GM18873 (cell line): ENCODE measurements around the gene CERK.

Source experiments
- ATAC-seq: cut with Tn5 transposase; IDR thresholded peaks from one replicate; pipeline ENCODE4 v1.9.1; 2021; ENCODE audit warnings: mild to moderate bottlenecking, moderate library complexity, moderate number of reproducible peaks; ENCODE audit not compliant: unreplicated experiment, low FRiP score

CERK gene

DNA sequence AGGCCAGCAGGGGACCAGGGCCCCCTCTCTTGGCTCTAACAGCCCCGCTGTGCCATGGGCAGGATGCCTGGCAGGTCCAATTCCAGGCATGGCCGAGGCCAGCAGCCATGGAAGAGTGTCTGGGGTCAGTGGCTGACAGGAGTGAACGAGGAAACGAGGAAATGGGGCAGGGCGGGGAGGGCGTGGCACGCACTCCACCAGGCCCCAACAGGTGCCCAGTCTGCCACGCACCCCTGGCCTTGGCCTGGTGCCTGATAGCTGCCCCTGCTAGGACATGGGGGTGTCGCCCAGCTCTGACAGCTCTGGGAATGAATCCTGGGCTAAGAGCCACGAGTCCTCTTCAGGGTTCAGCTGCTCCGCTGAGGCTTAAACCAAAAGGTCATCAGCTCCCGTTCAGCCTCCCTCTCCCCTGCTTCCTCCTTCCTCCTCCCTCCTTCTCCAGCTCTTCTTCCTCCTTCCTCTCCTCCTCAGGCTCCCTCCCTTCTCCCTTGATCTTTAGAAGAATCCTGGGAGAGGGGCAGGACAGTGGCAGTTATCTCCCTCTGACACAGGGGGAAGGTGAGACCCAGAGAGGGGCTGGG, 12.9 kb upstream of the CERK start:
- no peak for ATAC-seq

DNA sequence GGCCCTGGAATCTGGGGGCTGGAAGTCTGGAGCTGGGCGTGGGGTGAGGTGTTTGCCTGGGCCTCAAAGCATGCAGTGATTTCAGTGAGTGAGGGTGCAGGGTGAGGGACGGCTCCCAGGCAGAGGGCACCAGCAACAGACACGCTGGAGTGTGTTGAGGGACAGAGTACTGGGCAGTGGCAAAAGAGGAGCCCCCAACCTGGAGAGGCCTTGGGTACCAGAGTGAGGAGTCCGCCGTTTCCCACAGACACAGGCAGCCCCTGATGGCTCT, 12.4 kb upstream of the CERK start:
- ATAC-seq: no peak

DNA sequence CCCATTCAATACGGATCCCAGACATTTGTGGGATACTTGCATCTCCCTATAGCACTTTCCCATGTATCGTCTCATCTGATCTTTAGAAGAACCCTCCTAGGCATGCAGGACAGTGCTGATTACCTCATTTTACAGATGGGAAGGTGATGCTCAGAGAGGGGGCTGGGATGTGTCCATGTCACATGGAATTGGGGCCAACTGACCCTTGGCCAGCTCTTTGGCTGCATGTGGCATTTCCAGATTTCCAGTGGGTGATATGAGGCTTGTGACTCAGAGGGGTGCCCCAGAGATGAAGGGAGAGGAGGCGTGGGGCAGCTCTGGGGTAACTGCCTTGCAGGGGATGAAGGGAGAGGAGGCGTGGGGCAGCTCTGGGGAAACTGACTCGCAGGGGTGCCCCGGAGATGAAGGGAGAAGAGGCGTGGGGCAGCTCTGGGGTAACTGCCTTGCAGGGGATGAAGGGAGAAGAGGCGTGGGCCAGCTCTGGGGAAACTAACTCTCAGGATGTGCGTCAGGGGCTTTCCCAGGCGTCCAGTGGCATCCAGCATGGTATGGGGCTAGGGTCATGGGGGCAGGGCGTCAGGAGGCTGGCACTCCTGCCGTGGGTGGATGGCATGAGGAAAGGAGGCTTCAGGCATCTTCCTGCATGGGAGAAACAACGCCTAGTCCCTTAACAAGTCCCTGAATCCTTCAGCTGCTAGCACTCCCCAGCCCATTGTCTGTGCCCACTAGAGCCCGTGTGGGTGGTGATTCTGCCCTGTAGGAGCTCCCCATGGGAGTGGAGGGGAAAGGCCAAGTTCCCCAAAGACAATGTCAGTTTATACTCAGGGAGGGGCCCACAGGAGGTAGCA, 11.9 kb upstream of the CERK start:
- no peak for ATAC-seq

DNA sequence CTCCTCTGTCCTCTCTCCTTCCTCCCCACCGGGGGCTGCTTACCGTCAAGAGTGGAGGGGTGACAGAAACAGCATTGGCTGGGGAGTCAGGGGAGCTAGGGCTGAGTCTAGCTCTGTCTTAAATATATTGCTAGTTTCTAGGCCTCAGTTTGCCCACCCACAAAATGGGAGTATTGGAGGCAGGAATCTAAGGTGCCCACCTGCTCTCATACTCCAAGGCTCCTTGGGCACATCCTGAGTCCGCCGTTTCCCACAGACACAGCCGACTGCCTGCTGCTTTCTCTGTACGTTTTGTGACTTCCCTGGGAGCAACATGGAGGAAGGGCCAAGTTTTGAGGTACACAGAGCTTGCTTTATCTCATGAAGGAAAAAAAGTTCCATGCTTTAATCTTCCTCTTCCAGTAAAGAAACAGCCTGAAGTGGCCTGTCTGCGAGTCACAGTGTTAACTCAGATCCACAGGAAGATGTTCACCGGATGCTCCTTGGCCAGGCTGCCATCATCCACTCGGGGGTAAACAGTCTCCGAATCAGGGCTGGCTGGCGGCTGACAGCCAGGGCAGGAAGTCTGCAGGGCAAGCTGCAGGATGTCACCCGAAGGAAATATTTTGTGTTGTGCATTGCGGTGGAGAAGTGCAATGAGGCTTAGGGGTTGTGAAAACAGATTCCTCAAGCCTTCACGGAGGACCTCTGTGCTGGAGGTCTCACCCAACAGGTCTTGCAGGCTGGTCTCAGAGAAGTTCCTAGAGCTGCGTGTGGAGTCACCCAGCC, 11.0 kb upstream of the CERK start:
- no peak for ATAC-seq

DNA sequence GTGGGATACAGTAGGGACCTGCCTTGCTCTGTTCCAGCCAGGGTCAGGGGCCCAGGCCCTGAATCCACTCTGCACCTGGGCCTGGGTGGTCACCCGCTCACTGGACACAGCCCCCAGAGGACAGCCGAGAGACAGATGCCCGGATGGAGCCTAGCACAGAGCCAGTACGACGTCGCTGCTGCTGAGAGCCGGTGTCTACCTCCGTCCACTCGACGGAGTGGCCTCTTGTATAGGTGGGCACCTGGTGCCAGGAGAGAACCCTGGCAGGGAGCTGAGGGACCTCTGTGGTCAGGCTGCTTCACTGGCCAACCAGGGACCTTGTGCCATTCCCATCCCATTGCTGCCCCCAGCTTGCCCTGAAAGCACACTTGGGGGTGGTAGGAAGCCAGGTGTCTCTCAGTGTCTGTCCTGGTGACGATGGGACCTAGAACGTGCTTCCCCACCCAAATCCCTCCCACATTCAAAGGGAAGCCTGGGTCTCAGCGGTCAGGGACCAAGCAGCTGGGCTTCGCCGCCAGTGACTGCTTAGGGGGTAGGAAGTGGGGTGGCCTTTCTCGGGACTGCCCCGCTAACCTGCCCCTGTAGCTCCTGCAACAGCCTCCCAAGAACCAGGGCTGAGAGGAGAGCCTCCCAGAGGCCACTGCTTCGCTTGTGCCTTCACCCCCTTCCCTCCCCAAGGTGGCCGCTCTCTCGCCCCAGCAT, 10.3 kb upstream of the CERK start:
- ATAC-seq: no peak

DNA sequence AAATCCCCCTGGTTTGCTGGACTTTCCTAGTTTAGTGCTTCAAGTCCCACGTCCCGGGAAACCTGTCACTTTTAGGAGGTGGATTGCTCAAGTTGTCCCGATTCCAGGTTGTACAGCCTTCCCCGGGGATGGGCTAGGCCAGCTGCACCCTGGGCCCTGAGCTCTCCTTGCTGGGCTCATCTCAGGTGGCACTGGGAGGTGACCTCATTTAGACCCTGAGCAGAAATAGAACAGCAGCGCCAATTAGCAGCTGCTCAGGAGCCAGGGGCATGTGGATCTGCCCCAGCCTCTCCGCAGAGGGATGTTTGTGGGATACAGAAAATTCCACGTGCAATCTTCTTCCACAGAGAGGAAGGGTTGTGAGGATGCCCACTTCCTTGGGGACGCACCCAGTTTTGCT, 9.6 kb upstream of the CERK start:
- no peak for ATAC-seq

DNA sequence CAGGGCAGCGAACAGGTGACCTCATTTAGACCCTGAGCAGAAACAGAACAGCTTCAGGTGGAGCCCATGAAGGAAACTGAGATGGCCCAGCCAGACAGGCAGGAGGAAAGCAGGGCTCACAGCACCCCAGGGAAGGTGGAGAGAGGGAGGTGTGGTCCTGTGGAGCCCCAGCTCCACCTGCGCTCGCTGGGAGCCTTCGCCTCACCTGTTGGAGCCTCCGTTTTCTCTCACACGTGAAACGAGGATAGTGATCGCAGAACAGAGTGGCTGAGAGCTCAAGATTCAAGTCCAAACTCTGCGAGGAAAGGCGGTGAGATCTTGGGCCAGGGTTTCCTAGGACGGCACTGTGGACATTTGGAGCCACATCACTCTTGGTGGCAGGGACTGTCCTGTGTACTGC, 8.6 kb upstream of the CERK start:
- ATAC-seq: no peak

DNA sequence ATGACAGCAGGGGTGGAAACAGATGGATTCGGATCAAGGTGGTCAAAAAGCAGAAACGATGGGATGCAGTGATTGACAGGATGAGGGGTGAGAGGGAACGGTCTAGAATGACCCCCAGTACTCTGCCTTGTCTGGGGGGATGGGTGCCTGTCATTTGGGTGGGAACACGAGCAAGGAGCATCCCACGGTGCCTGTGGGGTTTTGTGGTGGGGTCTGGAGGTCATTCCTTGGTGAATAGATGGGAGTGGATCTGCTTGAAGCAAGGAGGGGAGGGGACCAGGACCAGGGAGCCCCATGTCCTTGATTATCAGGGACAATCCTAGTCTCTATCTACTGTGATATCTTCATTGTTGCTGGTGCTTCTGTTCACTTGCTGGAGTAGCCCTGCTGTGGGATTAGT, 8.1 kb upstream of the CERK start:
- no peak for ATAC-seq

DNA sequence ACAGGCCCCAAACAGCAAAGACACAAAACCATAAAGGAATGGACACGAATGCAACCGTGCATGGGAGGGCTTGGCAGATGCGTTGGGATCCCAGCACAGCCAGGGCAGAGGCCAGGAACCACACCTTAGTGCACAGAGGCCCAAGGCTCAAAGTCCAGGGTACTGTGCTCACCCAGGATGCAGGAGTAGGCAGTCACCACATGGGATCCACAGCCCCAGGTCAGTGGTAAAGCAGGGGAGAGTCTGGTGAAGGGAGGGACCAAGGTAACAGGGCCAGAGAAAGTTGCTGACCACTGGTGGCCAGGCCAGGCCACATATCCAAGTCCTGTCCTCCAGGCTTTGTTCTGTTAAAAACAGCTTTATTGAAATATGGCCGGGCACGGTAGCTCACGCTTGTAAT, 6.5 kb upstream of the CERK start:
- ATAC-seq: no peak

DNA sequence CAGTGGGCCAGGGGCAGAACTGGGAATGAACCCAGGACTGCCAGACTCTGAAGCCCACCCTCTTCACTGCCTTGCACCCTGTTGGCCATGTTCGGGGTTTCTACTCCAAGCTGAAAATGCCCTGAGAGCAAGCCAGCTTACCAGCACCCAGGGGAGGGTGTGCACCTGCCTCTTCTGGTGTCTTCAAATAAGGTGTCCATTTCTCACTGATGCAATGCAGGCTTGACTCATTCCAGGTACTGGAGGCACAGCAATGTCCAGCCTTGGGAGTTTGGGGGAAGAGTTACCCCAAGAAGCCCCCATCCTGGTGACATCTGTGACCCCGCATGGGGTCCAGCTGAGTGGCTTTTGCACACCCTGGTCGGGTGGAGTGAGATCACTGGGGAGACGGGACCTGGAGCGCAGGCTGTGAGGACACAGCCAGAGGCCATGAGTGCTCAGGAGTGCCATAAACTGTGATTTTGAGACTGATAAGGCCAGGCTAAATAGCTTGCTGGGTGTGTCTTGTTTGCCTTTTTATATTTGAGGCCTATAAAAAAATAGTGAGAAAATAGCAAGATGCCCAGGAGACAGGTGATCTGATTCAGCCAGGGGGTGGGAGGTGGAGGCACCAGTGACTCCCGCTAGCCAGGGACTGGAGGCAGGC, 4.6 kb upstream of the CERK start:
- ATAC-seq: no peak

DNA sequence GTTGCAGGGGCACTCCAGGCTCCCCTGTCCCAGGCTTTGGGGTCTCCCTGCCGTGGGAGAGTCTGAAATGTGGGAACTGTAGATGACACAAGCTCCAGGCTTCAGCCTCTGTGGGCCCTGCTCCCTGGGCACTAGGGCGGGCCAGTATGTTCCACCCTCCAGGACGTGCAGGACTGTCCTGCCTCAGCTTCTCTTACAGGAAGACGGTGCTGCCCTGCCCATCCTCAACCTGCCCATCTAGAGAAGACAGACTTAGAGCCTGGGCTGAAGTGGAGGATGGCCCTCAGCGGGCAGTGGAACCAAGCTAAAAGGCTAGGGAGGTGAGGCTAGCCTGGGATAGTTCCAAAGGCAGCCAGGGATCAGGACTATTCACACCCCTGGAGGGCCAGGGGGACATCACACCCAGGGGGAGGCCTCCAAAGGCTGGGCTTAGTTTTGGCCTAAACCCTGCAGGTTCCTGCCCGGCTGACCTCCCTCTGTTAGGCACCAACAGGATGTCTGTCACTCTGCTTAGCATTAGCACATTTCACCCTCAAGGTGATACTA, 4.0 kb upstream of the CERK start:
- no peak for ATAC-seq

DNA sequence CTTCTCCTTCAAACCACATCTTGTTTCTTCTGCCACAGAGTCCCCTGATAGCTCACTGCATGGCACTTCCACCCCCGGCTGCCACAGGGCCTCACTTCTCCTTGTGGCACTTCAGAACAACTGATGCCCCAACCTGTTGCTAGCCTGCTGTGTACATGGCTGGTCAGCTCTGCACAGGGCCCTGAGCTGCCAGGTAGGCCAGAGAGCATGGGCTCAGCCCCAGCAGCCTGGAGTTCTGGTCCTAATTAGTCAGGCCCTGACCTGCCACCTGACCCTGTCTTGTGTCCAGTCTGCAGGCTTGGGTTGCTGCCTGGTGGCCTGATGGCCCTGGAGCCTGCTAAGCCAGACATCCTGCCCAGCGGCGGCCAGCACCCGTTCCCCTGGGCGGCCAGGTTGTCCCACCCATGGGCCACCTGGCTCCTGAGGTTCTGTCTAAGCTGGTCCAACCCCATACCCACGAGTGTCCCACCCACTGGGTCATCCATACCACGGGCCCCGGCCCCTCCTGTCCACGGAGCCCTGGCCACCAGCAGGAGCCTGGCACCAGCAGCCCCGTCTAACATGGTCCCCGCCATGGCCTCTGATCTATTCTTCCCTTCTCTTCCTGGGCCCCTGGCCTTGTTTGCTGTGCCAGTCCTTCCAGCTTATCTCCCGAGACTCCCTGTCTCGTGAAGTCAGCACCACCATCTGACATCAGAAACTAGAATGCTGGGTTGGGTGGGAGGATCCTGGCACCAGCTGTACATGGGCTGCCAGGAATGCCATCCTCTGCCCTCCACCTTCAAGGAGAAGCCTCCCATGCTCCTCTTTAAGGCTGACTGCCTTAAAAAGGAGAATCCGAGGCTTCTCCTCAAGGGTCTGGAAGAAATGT, 3.1 kb upstream of the CERK start:
- no peak for ATAC-seq

DNA sequence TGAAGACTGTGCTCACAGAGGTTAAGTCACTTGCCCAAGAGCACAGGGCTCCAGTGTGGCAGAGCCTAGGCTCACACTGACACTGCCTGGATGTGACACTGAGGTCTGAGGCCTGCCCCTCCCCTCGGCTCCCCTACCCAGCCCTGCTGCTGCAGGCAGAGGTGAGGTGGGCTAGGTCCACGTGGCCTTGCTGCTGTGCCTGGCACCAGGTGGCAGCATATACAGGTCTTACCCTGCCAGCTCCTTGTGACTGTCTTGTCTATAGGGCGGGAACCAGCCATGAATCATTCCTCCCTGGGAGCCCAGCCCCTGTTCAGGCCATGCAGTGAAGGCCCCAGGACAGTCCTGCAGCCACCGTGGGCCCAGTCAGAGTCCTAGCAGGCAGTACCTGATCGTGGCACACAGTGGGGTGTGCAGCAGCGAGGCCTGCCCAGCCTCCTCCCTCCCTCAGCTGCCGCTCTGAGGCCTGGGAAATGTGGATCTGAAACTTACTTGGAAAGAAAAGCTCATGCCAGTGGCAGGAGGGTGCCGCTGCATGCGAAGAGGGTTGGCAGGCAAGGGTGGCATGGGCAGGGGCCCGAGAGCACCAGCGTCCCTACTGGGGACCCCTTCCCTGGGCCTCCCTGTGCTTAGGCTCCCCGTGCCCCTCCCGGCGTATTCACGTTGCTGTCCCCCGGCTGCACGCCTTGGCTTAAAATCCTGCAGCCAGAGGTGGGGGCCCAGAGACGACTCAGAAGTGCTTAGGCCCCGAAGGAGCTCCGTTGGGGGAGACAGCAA, 1.2 kb upstream of the CERK start:
- ATAC-seq: no peak

DNA sequence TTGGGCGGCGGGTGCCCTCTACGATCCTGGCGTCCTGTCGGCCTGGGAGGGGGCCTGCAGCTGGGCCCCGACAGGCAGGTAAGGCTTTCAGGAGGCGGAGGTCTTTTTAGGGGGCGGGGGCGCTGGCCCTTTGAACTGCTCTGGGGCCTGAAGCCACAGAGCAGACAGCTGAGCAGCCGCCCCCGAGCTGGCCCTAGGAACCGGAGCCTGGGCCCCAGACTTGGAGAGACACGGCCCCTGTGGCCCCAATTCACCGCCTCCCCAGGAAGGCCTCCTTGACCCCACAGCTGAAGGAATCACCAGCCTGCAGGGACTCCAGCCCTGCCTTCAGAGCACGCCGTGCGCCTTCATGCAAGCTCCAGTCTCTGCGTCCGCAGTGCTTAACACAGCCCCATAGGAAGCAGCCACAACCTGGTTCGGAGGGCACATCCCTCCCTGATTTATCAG, 618 bp upstream of the CERK start:
- ATAC-seq: no peak

DNA sequence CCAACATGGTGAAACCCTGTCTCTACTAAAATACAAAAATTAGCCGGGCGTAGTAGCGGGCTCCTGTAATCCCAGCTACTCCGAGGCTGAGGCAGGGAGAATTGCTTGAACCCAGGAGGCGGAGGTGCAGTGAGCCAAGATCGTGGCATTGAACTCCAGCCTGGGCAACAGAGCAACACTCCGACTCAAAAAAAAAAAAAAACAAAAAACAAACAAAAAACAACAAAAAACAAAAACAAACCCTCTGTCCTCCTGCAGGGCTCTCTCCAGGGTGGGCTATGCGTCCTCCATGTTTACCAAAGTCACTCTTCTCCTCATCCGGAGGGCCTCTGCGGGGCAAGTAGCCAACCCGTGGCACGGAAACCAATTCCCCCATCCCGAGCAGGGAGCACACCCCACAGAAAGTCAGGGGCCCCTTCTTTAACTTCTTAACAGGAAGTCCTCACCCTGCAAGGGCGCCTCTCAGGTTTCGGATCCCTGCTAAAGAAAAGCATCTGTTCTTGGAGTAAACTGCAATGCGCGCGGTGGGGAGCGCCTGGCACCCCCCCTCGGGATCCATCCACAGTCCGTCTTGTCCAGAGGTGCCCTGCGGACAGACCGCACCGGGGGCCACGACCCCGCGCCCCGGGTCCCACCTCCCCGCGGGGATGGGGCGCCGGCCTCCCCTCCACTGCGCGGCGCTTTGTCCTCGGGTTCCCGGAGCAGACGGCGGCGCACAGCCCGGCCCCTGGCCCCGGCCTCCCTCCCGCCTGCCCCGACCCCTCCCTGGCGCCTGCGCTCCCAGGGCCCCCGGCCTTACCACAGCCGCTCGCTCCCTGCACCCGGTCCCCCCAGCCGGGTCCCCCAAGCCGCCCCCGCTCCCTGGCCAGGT, 712 bp downstream of the CERK start:
- ATAC-seq: no peak

DNA sequence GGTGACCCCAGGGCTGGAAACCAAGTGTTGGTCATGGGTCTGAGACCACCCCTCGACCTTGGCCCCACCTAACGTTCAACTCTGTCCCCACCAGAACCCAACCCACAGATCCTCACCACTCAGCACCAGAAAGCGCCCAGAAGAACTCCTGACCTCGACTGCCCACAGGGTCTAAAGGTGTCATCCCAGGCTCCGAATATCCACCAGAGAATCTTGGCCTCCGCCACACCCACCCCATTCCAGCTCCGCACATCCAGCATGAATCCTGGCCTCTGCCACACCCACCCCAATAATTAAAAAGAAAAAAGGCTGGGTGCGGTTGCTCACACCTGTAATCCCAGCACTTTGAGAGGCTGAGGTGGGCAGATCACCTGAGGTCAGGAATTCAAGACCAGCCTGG, 1.3 kb downstream of the CERK start:
- ATAC-seq: no peak

DNA sequence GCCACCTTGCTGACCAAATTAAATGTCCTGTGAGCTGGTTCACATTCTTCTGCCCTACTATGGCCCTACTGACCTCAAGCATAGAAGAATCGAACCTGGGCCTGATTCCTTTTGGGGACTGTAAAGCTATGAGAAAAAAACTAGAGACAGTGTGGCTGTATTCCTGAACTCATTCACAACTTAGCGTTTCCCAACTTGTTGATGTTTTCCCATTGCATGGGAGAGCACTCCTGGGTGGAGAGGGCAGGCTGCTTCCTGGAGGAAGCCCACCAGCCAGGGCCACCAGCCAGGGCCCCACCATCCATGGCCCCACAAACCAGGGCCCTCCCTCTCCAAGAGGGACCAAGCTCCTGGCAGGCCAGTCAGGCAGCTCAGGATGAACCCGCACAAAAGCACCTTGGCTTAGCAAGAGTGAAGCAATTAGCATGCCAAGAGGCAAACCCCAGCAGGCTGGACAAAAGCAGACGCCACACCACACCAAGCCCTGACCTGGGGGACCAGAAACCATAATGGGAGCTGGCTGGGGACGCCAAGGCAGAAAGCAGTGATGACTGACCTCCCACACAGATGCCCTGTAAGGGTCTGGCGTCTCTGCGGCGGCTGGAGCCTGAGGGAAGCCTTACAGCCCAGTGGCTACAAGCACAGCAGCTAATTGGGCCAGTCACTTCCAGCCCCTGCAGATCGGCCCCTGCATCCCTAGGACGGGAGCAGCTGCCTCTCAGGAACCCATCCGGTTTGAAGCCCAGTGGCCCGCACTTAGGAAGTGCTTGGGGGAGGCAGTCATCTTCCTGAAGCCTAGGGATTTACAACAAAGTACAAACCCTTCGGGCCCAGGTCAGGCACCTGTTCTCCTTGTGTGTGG, 2.1 kb downstream of the CERK start:
- no peak for ATAC-seq
